ENCODE data around the gene BMP5.

GRCh38 chr6:55794136-55794812 is 81.1 kb downstream of the BMP5 start:
- TF ChIP-seq RAD21 (IDR thresholded peaks at IDR 0.05) (no peak), FOXA1 (IDR thresholded peaks at IDR 0.05) (no peak)

All from liver (tissue), 2 donors.